OCI-M2 (cell line): Measurements from ENCODE around the gene LKAAEAR1.
A peak's percentile ranks its signal among the peaks of the same experiment; 100 is the strongest.

Experiments
- DNase-seq: peaks from one replicate; lab custom pipeline; 2025; ENCODE audit not compliant: unreplicated experiment; lab: John Stamatoyannopoulos, UW

The LKAAEAR1 gene

GRCh38 chr20:64111841-64112641, 27.8 kb upstream of the LKAAEAR1 start:
- no peak for DNase-seq

- DNase-seq: no peak
Measured at GRCh38 chr20:64110411-64111068, 26.3 kb upstream of the LKAAEAR1 start.

GRCh38 chr20:64109831-64110391, 25.7 kb upstream of the LKAAEAR1 start:
- no peak for DNase-seq

GRCh38 chr20:64108731-64109681, 24.8 kb upstream of the LKAAEAR1 start:
- no peak for DNase-seq

GRCh38 chr20:64107736-64108457, 23.7 kb upstream of the LKAAEAR1 start:
- no peak for DNase-seq

GRCh38 chr20:64106981-64107735, 23.0 kb upstream of the LKAAEAR1 start, which contains the start of gene NPBWR2:
NPBWR2 (minus strand) TSS chr20:64107565; CDS start chr20:64106831, 734 bp downstream.
- no peak for DNase-seq

GRCh38 chr20:64106435-64106961, 22.3 kb upstream of the LKAAEAR1 start:
- DNase-seq: no peak

- no peak for DNase-seq
Measured at GRCh38 chr20:64105846-64106434, 21.7 kb upstream of the LKAAEAR1 start.

GRCh38 chr20:64104667-64105451, 20.7 kb upstream of the LKAAEAR1 start:
- no peak for DNase-seq

- DNase-seq: no peak
Measured at GRCh38 chr20:64103871-64104666, 19.9 kb upstream of the LKAAEAR1 start.

- no peak for DNase-seq
Measured at GRCh38 chr20:64102647-64103354, 18.6 kb upstream of the LKAAEAR1 start.

- peak; percentile 34 for DNase-seq
Measured at GRCh38 chr20:64101731-64102621, 17.8 kb upstream of the LKAAEAR1 start.

GRCh38 chr20:64100946-64101688, 16.9 kb upstream of the LKAAEAR1 start:
- no peak for DNase-seq

- DNase-seq: no peak
Measured at GRCh38 chr20:64100566-64100888, 16.3 kb upstream of the LKAAEAR1 start.

GRCh38 chr20:64099880-64100565, 15.8 kb upstream of the LKAAEAR1 start:
- DNase-seq: no peak
